A673 (cell line): Measurements from ENCODE around the gene H2AZ2.

Source experiments
- EZH2 ChIP-seq: fragments of 200-600 bp; sonication (generic); IDR thresholded peaks from 2 replicates; pipeline ENCODE4 v1.6.1; 2017; ENCODE audit warnings: borderline replicate concordance, low read depth, mild to moderate bottlenecking, mixed read lengths, antibody characterized with exemption, low read length; ENCODE audit not compliant: poor library complexity, severe bottlenecking
- TF ChIP-seq, protein P1 (sequence below): fragments of 300-800, 200-600 bp; sonication (generic); conservative IDR thresholded peaks from 2 replicates; pipeline ENCODE4 v1.5.1; 2017; ENCODE audit warnings: low read depth, mild to moderate bottlenecking, antibody characterized with exemption, low read length, moderate library complexity, mixed read lengths

DNA sequence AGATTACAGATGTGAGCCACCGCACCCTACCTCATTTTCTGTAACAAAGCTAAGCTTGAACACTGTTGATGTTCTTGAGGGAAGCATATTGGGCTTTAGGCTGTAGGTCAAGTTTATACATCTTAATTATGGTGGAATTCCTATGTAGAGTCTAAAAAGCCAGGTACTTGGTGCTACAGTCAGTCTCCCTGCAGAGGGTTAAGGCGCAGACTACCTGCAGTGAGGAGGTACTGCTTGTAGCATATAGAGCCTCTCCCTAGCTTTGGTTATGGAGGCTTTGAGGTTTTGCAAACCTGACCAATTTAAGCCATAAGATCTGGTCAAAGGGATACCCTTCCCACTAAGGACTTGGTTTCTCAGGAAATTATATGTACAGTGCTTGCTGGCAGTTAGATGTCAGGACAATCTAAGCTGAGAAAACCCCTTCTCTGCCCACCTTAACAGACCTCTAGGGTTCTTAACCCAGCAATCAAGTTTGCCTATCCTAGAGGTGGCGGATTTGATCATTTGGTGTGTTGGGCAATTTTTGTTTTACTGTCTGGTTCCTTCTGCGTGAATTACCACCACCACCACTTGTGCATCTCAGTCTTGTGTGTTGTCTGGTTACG lies 45.4 kb downstream of the H2AZ2 start:
- TF ChIP-seq, protein P1, sequence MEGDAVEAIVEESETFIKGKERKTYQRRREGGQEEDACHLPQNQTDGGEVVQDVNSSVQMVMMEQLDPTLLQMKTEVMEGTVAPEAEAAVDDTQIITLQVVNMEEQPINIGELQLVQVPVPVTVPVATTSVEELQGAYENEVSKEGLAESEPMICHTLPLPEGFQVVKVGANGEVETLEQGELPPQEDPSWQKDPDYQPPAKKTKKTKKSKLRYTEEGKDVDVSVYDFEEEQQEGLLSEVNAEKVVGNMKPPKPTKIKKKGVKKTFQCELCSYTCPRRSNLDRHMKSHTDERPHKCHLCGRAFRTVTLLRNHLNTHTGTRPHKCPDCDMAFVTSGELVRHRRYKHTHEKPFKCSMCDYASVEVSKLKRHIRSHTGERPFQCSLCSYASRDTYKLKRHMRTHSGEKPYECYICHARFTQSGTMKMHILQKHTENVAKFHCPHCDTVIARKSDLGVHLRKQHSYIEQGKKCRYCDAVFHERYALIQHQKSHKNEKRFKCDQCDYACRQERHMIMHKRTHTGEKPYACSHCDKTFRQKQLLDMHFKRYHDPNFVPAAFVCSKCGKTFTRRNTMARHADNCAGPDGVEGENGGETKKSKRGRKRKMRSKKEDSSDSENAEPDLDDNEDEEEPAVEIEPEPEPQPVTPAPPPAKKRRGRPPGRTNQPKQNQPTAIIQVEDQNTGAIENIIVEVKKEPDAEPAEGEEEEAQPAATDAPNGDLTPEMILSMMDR, result no peak
- no peak for TF ChIP-seq EZH2
